Hepatocyte (in vitro differentiated cells): Measurements from ENCODE around the gene CSPG5.

Experiments used
- EZH2phosphoT487 ChIP-seq: fragments of 200-600 bp; sonication (generic); IDR thresholded peaks from one replicate; pipeline ENCODE4 v1.6.1; 2018; ENCODE audit warnings: antibody characterized with exemption, mild to moderate bottlenecking, low read depth, moderate library complexity; ENCODE audit not compliant: unreplicated experiment, severe bottlenecking
- TF ChIP-seq, protein P1 (sequence below): fragments of 200-600 bp; sonication (generic); IDR thresholded peaks from 2 replicates; pipeline ENCODE4 v1.5.1; 2016; ENCODE audit warnings: antibody characterized with exemption, mild to moderate bottlenecking; ENCODE audit not compliant: poor library complexity

DNA sequence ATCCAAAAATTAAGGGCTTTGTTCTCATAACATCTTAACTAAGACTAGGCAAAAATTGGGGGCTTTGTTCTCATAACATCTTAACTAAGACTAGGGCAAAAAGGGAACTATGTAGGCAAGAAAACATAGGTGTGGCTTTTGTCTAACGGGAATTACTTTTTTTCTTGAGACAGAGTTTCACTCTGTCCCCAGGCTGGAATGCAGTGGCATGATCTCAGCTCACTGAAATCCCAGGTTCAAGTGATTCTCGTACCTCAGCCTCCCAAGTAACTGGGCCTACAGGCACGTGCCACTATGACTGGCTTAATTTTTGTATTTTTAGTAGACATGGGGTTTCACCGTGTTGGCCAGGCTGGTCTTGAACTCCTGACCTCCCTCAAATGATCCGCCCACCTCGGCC lies 49.8 kb upstream of the CSPG5 start:
- TF ChIP-seq, protein P1, sequence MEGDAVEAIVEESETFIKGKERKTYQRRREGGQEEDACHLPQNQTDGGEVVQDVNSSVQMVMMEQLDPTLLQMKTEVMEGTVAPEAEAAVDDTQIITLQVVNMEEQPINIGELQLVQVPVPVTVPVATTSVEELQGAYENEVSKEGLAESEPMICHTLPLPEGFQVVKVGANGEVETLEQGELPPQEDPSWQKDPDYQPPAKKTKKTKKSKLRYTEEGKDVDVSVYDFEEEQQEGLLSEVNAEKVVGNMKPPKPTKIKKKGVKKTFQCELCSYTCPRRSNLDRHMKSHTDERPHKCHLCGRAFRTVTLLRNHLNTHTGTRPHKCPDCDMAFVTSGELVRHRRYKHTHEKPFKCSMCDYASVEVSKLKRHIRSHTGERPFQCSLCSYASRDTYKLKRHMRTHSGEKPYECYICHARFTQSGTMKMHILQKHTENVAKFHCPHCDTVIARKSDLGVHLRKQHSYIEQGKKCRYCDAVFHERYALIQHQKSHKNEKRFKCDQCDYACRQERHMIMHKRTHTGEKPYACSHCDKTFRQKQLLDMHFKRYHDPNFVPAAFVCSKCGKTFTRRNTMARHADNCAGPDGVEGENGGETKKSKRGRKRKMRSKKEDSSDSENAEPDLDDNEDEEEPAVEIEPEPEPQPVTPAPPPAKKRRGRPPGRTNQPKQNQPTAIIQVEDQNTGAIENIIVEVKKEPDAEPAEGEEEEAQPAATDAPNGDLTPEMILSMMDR, result no peak
- TF ChIP-seq EZH2phosphoT487, result no peak
